ENCODE data around the gene DPP6.

DNA sequence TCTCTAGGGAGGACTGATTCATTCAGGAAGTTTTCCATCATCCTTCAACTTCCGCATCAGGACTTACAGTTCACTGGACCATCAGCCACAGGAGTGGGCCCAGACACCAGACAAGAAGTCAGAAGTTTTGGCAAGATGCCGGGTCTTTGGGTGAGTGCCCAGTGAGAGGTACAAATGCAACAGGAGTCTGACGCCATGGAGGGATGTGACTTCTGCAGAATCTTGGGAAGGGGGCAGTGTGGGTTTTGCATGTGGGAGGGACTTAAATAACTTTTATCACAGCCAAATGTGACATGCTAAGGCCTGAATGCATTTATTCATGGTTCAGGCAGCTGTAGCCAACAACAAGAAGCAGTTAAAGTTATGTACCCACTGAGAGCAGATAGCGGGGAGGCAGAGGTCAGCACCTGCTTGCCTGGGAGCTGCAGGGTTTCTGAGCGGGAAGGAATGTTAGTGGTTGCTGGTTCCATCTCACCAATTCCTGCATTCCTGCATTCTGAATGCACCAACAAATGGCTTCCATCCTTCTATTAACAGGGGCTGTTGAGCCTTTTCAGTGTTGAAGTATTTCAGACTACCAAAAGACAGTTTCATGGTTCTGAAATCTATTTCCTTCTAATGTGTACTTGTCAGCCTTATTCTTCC is 575.6 kb downstream of the DPP6 start:
- TF ChIP-seq, protein P1, sequence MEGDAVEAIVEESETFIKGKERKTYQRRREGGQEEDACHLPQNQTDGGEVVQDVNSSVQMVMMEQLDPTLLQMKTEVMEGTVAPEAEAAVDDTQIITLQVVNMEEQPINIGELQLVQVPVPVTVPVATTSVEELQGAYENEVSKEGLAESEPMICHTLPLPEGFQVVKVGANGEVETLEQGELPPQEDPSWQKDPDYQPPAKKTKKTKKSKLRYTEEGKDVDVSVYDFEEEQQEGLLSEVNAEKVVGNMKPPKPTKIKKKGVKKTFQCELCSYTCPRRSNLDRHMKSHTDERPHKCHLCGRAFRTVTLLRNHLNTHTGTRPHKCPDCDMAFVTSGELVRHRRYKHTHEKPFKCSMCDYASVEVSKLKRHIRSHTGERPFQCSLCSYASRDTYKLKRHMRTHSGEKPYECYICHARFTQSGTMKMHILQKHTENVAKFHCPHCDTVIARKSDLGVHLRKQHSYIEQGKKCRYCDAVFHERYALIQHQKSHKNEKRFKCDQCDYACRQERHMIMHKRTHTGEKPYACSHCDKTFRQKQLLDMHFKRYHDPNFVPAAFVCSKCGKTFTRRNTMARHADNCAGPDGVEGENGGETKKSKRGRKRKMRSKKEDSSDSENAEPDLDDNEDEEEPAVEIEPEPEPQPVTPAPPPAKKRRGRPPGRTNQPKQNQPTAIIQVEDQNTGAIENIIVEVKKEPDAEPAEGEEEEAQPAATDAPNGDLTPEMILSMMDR (IDR thresholded peaks at IDR 0.05) = no peak
- no peak for TF ChIP-seq POLR2A (IDR thresholded peaks at IDR 0.05)

Data from ovary (tissue), 3 donors.